Measurements from ENCODE around the gene RPP25.
"Not testable (repeated sequence)": the region's sequence is repeated elsewhere in the genome, so short reads cannot be mapped to it uniquely, and the experiment has no call there.

DNA sequence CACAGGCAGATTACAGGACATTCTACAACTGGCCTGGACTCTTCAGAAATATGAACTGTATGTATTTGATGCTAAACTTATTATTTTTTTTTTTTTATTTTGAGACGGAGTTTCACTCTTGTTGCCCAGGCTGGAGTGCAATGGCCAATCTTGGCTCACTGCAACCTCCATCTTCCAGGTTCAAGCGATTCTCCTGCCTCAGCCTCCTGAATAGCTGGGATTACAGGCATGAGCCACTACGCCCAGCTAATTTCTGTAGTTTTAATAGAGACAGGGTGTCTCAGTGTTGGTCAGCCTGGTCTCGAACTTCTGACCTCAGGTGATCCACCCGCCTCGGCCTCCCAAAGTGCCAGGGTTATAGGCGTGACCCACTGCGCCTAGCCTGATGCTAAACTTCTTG, 42.8 kb downstream of the RPP25 start:
- TF ChIP-seq, protein P1, sequence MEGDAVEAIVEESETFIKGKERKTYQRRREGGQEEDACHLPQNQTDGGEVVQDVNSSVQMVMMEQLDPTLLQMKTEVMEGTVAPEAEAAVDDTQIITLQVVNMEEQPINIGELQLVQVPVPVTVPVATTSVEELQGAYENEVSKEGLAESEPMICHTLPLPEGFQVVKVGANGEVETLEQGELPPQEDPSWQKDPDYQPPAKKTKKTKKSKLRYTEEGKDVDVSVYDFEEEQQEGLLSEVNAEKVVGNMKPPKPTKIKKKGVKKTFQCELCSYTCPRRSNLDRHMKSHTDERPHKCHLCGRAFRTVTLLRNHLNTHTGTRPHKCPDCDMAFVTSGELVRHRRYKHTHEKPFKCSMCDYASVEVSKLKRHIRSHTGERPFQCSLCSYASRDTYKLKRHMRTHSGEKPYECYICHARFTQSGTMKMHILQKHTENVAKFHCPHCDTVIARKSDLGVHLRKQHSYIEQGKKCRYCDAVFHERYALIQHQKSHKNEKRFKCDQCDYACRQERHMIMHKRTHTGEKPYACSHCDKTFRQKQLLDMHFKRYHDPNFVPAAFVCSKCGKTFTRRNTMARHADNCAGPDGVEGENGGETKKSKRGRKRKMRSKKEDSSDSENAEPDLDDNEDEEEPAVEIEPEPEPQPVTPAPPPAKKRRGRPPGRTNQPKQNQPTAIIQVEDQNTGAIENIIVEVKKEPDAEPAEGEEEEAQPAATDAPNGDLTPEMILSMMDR (IDR thresholded peaks at IDR 0.05; ENCODE audit: low read depth, low read length), result not testable (repeated sequence)
- TF ChIP-seq EZH2phosphoT487 (IDR thresholded peaks at IDR 0.05; ENCODE audit: low read depth), result not testable (repeated sequence)

Data from OCI-LY3 (cell line).